DND-41 (cell line): Measurements from ENCODE around the gene MCF2L.

Experiments used
- CTCF ChIP-seq: IDR thresholded peaks from 2 replicates; pipeline ENCODE4 v1.5.1; 2012; ENCODE audit warnings: borderline replicate concordance, low read length, moderate library complexity, mild to moderate bottlenecking; ENCODE audit not compliant: poor library complexity, severe bottlenecking; ENCODE audit errors: extremely low read depth
- EZH2 ChIP-seq: IDR thresholded peaks from 3 replicates; pipeline ENCODE4 v1.6.1; 2012; ENCODE audit warnings: borderline replicate concordance, low read depth, mild to moderate bottlenecking, moderate library complexity, low read length, inconsistent platforms; ENCODE audit not compliant: severe bottlenecking

- no peak for TF ChIP-seq CTCF
- no peak for TF ChIP-seq EZH2
Measured at GRCh38 chr13:113018676-113019465, 49.9 kb downstream of the MCF2L start.
